SK-N-SH treated with all-trans-retinoic acid at 6 μM for 48 hours (cell line): ENCODE measurements around the gene GNB4.

ENCODE experiments used
- ATAC-seq: fragments of 200-7000 bp; cut with Tn5 transposase; 3 replicates; pipeline ENCODE4 v1.9.1; 2020; ENCODE audit warnings: mild to moderate bottlenecking, moderate library complexity
- ARNTL ChIP-seq: fragments of 450-650 bp; formaldehyde crosslinking; IDR thresholded peaks from 2 replicates; pipeline ENCODE4 v1.5.0; 2020; ENCODE audit warnings: low read depth, mild to moderate bottlenecking, moderate library complexity, borderline replicate concordance
- BACH2 ChIP-seq: fragments of 250-450 bp; sonication (Bioruptor Pico); IDR thresholded peaks from 2 replicates; pipeline ENCODE4 v1.9.0; 2021; ENCODE audit warnings: mild to moderate bottlenecking, borderline replicate concordance
- CREB5 ChIP-seq: fragments of 250-450 bp; sonication (Bioruptor Pico); IDR thresholded peaks from 2 replicates; pipeline ENCODE4 v1.5.1; 2020; ENCODE audit warnings: low read depth, mild to moderate bottlenecking, moderate library complexity
- CSRNP3 ChIP-seq: fragments of 250-450 bp; sonication (Bioruptor Pico); IDR thresholded peaks from 2 replicates; pipeline ENCODE4 v1.5.1; 2021; ENCODE audit warnings: mild to moderate bottlenecking, moderate library complexity
- OSR1 ChIP-seq: fragments of 250-450 bp; sonication (Bioruptor Pico); IDR thresholded peaks from 2 replicates; pipeline ENCODE4 v1.8.0; 2022; ENCODE audit warnings: moderate library complexity, mild to moderate bottlenecking, inconsistent platforms
- PATZ1 ChIP-seq: fragments of 250-450 bp; sonication (Bioruptor Pico); IDR thresholded peaks from 2 replicates; pipeline ENCODE4 v1.8.0; 2020; ENCODE audit warnings: mild to moderate bottlenecking, moderate library complexity, borderline replicate concordance
- POU6F1 ChIP-seq: fragments of 250-450 bp; sonication (Bioruptor Pico); IDR thresholded peaks from 2 replicates; pipeline ENCODE4 v1.8.0; 2021; ENCODE audit warnings: low read depth, mild to moderate bottlenecking, moderate library complexity, borderline replicate concordance
- PPARA ChIP-seq: fragments of 250-450 bp; sonication (Bioruptor Pico); IDR thresholded peaks from 2 replicates; pipeline ENCODE4 v1.5.0; 2020; ENCODE audit warnings: mild to moderate bottlenecking, borderline replicate concordance
- RARB ChIP-seq: fragments of 250-450 bp; sonication (Bioruptor Pico); IDR thresholded peaks from 2 replicates; pipeline ENCODE4 v1.8.0; 2021; ENCODE audit warnings: mild to moderate bottlenecking, moderate library complexity
- SNAI2 ChIP-seq: fragments of 250-450 bp; sonication (Bioruptor Pico); IDR thresholded peaks from 2 replicates; pipeline ENCODE4 v1.5.0; 2020; ENCODE audit warnings: mild to moderate bottlenecking, moderate library complexity
- TOX ChIP-seq: fragments of 250-450 bp; sonication (Bioruptor Pico); IDR thresholded peaks from 2 replicates; pipeline ENCODE4 v1.8.0; 2021; ENCODE audit warnings: mild to moderate bottlenecking, moderate library complexity, borderline replicate concordance
- TSHZ2 ChIP-seq: fragments of 250-450 bp; sonication (Bioruptor Pico); IDR thresholded peaks from 2 replicates; pipeline ENCODE4 v1.5.0; 2020; ENCODE audit warnings: mild to moderate bottlenecking, moderate library complexity
- ZC3H10 ChIP-seq: fragments of 250-450 bp; sonication (Bioruptor Pico); IDR thresholded peaks from 2 replicates; pipeline ENCODE4 v1.5.1; 2021; ENCODE audit warnings: mild to moderate bottlenecking, moderate library complexity
- ZFP3 ChIP-seq: fragments of 250-450 bp; sonication (Bioruptor Pico); IDR thresholded peaks from 2 replicates; pipeline ENCODE4 v1.5.0; 2020; ENCODE audit warnings: mild to moderate bottlenecking, moderate library complexity
- ZNF565 ChIP-seq: fragments of 450-650 bp; formaldehyde crosslinking; conservative IDR thresholded peaks from 2 replicates; pipeline ENCODE4 v1.5.0; 2020; ENCODE audit warnings: low read depth, mild to moderate bottlenecking, moderate library complexity
- ZNF70 ChIP-seq: fragments of 450-650 bp; formaldehyde crosslinking; IDR thresholded peaks from 2 replicates; pipeline ENCODE4 v1.5.0; 2020; ENCODE audit warnings: mild to moderate bottlenecking, moderate library complexity
- ZNF8 ChIP-seq: fragments of 450-650 bp; formaldehyde crosslinking; IDR thresholded peaks from 2 replicates; pipeline ENCODE4 v1.5.0; 2020; ENCODE audit warnings: mild to moderate bottlenecking, moderate library complexity

The GNB4 gene

GRCh38 chr3:179450901-179451264 lies 387 bp downstream of the GNB4 start:
- TF ChIP-seq SNAI2, result no peak
- no peak for TF ChIP-seq PATZ1
- TF ChIP-seq ARNTL (CRISPR knock-in tag), result no peak
- TF ChIP-seq ZFP3 (CRISPR knock-in tag), result no peak
- no peak for TF ChIP-seq BACH2 (CRISPR knock-in tag)
- TF ChIP-seq TSHZ2 (CRISPR knock-in tag), result no peak
- TF ChIP-seq, all 23 proteins: peak for 0
- peak; percentile 67 for ATAC-seq

- ATAC-seq, result peak; percentile 39
These were observed 989 bp downstream of the GNB4 start for GRCh38 chr3:179450261-179450701.

GRCh38 chr3:179449636-179450035 lies 1.6 kb downstream of the GNB4 start:
- TF ChIP-seq OSR1, result no peak
- TF ChIP-seq CSRNP3 (CRISPR knock-in tag), result no peak
- TF ChIP-seq ZC3H10 (CRISPR knock-in tag), result no peak
- TF ChIP-seq PPARA (CRISPR knock-in tag), result no peak
- no peak for TF ChIP-seq ZNF8 (CRISPR knock-in tag)
- TF ChIP-seq TOX (CRISPR knock-in tag), result no peak
- no peak for ATAC-seq

More at GRCh38 chr3:179450261-179450701, 989 bp downstream of the GNB4 start:
- TF ChIP-seq OSR1 (no peak), PATZ1 (no peak), ZNF565 (CRISPR knock-in tag) (no peak), CSRNP3 (CRISPR knock-in tag) (no peak), ZFP3 (CRISPR knock-in tag) (no peak), PPARA (CRISPR knock-in tag) (no peak), ARNTL (CRISPR knock-in tag) (no peak), BACH2 (CRISPR knock-in tag) (no peak), TOX (CRISPR knock-in tag) (no peak)

- ATAC-seq, result no peak
- TF ChIP-seq ZNF565 (CRISPR knock-in tag), result no peak
- no peak for TF ChIP-seq TOX (CRISPR knock-in tag)
- TF ChIP-seq ZFP3 (CRISPR knock-in tag), result no peak
- TF ChIP-seq RARB (CRISPR knock-in tag), result no peak
- TF ChIP-seq TSHZ2 (CRISPR knock-in tag), result no peak
- no peak for TF ChIP-seq ZNF70 (CRISPR knock-in tag)
- TF ChIP-seq BACH2 (CRISPR knock-in tag), result no peak
- TF ChIP-seq ARNTL (CRISPR knock-in tag), result no peak
- no peak for TF ChIP-seq ZNF8 (CRISPR knock-in tag)
- TF ChIP-seq ZC3H10 (CRISPR knock-in tag), result no peak
- no peak for TF ChIP-seq CREB5
- no peak for TF ChIP-seq POU6F1 (CRISPR knock-in tag)
- no peak for TF ChIP-seq SNAI2
These were observed 4.0 kb downstream of the GNB4 start for GRCh38 chr3:179447251-179447650.
